Left ventricle myocardium inferior (tissue), 1 donor: Measurements from ENCODE around the gene ANKRD33B. TPM values are rescaled to one million over a fixed set of nuclear protein-coding genes. Genes with fewer than 3 reads are reported as not detected.
"Not testable (repeated sequence)": the region's sequence is repeated elsewhere in the genome, so short reads cannot be mapped to it uniquely, and the experiment has no call there.

Experiments used
- DNase-seq: peaks from one replicate; pipeline ENCODE4 v3.0.0-alpha.2; 2020
- H3K27ac ChIP-seq: fragments of 200-600 bp; replicated peaks from 2 replicates; pipeline ENCODE4 v1.8.0; 2021
- H3K27me3 ChIP-seq: fragments of 200-600 bp; 2 replicates; pipeline ENCODE4 v1.8.0; 2021; ENCODE audit warnings: low read depth
- H3K36me3 ChIP-seq: fragments of 200-600 bp; 2 replicates; pipeline ENCODE4 v1.8.0; 2021
- H3K4me1 ChIP-seq: fragments of 200-600 bp; 2 replicates; pipeline ENCODE4 v1.8.0; 2021
- H3K4me3 ChIP-seq: fragments of 200-600 bp; 2 replicates; pipeline ENCODE4 v1.8.0; 2021; ENCODE audit warnings: mild to moderate bottlenecking, moderate library complexity
- H3K9me3 ChIP-seq: fragments of 200-600 bp; replicated peaks from 2 replicates; pipeline ENCODE4 v1.8.0; 2021
- intact Hi-C: fragments of 100-400 bp; cut with micrococcal nuclease; formaldehyde crosslinking; loops from one replicate; pipeline ENCODE4 v1.11.0; 2022
- total RNA-seq: library from RNA; stranded (reverse); fragmentation: NEBNext Ultra II Directional; extraction: Animal tissue kit (Norgen Biotek cat#: 25700); gene quantifications from one replicate; pipeline ENCODE4 v1.2.1, GENCODE V29; 2021
- TF ChIP-seq, protein P1 (sequence below): fragments of 200-600 bp; IDR thresholded peaks from 2 replicates; pipeline ENCODE4 v1.8.0; 2021; ENCODE audit warnings: antibody characterized with exemption, mild to moderate bottlenecking, borderline replicate concordance
- donor health status: DM: no; HTN: yes; CAD: no; lungs with severe emphysema.

The ANKRD33B gene
- total RNA-seq, 1 donor from 2014 or later, result 15.2 TPM

DNA sequence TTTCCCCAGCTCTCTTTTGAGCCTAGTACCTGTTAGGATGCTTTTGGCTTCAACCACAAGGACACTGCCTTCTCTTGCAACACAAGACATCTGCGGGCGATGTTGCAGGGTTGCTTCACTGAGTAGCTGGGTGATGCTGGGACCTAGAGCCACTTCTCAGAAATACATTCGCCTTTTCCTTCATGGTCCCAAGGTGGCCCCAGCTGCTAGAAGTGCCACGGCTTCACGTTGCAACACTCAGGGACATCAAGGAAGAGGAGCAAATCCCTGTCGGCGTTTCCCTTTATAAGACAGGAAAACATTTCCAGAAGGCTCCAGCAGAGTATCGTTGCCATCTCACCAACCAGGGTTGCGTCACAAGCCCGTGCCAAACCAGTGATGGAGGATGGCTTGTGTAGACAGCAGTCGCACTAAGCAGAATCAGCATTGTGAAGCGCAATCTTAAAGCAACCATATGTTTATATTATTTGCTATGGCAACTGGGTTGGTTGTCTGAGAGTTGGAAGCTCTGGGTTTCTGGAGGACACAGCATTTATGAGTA lies 62.7 kb downstream of the ANKRD33B start:
- H3K9me3 ChIP-seq, result no peaks in the 10 kb centered on the region
- intact Hi-C loops, result loop anchor here (5.0 to 10.0 kb wide), 2 partner anchors 72 to 174 kb away; no protein-coding TSS in a partner anchor
- peak overlapping the region; percentile 65 for H3K27ac ChIP-seq
- no peak overlapping the region for H3K4me3 ChIP-seq
- no peaks in the 10 kb centered on the region for H3K36me3 ChIP-seq
- no peaks in the 10 kb centered on the region for H3K27me3 ChIP-seq
- no peak for DNase-seq
- peaks cover 48% of the 10 kb centered on the region for H3K4me1 ChIP-seq
- TF ChIP-seq, protein P1, sequence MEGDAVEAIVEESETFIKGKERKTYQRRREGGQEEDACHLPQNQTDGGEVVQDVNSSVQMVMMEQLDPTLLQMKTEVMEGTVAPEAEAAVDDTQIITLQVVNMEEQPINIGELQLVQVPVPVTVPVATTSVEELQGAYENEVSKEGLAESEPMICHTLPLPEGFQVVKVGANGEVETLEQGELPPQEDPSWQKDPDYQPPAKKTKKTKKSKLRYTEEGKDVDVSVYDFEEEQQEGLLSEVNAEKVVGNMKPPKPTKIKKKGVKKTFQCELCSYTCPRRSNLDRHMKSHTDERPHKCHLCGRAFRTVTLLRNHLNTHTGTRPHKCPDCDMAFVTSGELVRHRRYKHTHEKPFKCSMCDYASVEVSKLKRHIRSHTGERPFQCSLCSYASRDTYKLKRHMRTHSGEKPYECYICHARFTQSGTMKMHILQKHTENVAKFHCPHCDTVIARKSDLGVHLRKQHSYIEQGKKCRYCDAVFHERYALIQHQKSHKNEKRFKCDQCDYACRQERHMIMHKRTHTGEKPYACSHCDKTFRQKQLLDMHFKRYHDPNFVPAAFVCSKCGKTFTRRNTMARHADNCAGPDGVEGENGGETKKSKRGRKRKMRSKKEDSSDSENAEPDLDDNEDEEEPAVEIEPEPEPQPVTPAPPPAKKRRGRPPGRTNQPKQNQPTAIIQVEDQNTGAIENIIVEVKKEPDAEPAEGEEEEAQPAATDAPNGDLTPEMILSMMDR, result no peak

DNA sequence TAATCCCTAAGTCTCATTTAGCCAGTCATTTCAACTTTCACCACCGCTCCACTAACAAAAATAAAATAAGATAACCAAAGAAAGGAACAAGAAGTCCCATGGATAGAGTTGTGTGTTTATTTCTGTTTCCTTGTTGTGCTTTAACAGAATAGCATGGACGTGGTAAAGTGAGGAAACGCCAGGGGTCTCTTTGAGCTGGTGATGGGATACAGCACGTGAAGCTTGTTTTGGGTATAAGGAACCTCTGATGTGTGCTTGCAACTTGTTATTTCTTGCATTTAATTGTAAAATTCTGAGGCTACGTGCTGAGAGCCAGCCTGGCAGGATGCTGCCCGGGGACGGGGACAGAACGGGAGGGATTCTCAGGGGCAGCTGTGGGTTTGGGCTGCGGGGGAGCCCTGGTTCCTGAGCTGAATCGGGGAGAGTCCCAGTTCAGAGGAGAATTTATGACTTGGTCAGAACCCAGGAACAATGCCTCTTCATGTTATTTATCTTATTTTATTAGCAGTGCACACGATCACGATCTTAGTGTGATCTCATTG lies 63.4 kb downstream of the ANKRD33B start:
- no peak for DNase-seq
- Histone ChIP-seq H3K27me3 (no peaks in the 10 kb centered on the region), H3K9me3 (no peaks in the 10 kb centered on the region), H3K27ac (peak overlapping the region; percentile 65), H3K36me3 (no peaks in the 10 kb centered on the region), H3K4me3 (peak overlapping the region; percentile 44), H3K4me1 (peaks cover 43% of the 10 kb centered on the region)
- intact Hi-C loops, result loop anchor here (5.0 to 10.0 kb wide), 2 partner anchors 72 to 175 kb away; no protein-coding TSS in a partner anchor
- TF ChIP-seq, protein P1, result no peak

DNA sequence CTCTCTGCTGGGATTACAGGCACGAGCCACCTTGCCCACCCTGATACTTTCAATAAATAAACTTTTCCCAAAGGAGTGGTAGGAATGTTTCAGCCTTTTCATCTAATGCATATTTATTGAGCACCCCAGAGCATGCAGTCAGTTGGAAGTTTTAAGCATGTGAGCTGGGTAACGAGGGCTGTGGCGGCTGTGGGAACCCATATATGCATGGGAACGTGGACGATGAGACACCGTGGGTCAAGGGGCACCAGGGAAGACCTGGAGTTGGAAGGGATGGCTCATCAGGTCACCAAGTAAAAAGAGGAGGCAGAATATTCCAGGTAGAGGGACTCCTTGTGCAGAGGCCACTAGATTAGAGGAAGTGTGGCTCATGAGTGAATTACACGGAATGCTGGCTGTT lies 64.7 kb downstream of the ANKRD33B start:
- intact Hi-C loops, result loop anchor here (5.0 to 10.0 kb wide), 2 partner anchors 74 to 176 kb away; no protein-coding TSS in a partner anchor
- H3K4me1 ChIP-seq, result peaks cover 43% of the 10 kb centered on the region
- H3K4me3 ChIP-seq, result no peak overlapping the region
- H3K36me3 ChIP-seq, result no peaks in the 10 kb centered on the region
- no peak for DNase-seq
- TF ChIP-seq, protein P1, result no peak
- no peaks in the 10 kb centered on the region for H3K9me3 ChIP-seq
- H3K27ac ChIP-seq, result no peak overlapping the region
- H3K27me3 ChIP-seq, result no peaks in the 10 kb centered on the region

DNA sequence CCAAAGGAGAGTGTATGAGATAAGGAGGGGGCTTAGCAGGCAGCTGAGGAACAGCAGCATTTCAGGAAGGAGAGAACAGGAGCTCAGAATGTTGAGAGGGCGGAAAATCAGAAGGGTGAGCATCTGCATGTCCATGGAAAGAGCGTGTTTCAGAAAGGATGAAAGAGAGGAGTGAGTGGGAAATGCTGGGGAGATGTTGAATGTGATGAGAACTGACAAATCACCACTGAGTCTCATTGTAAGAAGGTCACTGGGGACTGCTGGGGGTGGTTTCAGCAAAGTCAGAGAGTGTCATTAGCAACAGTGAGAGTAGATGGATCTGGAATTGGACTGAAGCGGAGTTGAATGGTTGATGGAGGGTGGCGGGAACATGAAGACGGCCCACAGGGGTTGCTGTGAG lies 65.8 kb downstream of the ANKRD33B start:
- intact Hi-C loops, result loop anchor here (5.0 to 10.0 kb wide), 2 partner anchors 75 to 177 kb away; no protein-coding TSS in a partner anchor
- Histone ChIP-seq H3K27me3 (no peaks in the 10 kb centered on the region), H3K4me3 (no peak overlapping the region), H3K9me3 (no peaks in the 10 kb centered on the region), H3K36me3 (no peaks in the 10 kb centered on the region), H3K27ac (no peak overlapping the region), H3K4me1 (peaks cover 48% of the 10 kb centered on the region)
- TF ChIP-seq, protein P1, result no peak
- no peak for DNase-seq

DNA sequence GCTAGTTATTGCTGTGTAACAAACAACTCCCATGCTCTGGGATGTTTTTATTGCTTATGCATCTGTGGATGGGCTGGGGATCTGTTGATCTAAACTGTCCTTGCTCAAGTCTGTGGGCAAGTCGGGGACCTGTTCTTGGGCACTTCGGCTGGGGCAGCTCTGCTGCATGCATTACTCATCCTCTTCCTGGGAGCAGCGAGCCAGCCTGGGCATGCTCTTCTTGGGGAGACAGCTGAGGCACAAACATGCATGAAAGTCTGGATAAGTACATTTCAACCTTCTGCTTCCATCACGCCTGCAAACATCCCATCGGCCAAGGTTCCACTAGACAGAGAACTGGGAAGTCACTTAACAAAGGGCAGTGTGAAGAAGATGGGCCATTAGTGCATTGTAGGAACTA lies 66.3 kb downstream of the ANKRD33B start:
- no peaks in the 10 kb centered on the region for H3K36me3 ChIP-seq
- peaks cover 44% of the 10 kb centered on the region for H3K4me1 ChIP-seq
- intact Hi-C loops, result no loop called here
- H3K27ac ChIP-seq, result no peak overlapping the region
- no peak overlapping the region for H3K4me3 ChIP-seq
- no peaks in the 10 kb centered on the region for H3K27me3 ChIP-seq
- DNase-seq, result no peak
- TF ChIP-seq, protein P1, result no peak
- no peaks in the 10 kb centered on the region for H3K9me3 ChIP-seq

DNA sequence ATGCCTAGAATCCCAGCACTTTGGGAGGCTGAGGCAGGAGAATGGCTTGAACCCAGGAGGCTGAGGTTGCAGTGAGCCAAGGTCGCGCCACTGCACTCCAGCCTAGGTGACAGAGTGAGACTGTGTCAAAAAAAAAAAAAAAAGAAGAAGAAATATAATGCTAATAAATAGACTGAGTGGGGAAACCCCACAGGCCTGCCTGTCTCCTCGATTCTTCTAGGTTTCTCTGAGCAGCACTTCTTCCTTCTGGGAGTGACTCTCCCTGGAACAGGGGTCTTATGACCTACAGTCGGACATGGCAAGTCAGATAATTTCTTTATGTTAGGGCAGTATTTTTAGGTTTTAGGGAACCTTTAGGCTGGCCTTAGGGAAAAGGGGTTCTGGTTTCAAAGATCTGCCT lies 66.9 kb downstream of the ANKRD33B start:
- H3K36me3 ChIP-seq, intact Hi-C loops, H3K4me3 ChIP-seq, H3K27me3 ChIP-seq, H3K9me3 ChIP-seq, H3K27ac ChIP-seq, DNase-seq: not testable (repeated sequence)
- H3K4me1 ChIP-seq, result peaks cover 38% of the 10 kb centered on the region
